Neural crest cell (in vitro differentiated cells): ENCODE data around the gene CEACAM16. TPM values are rescaled to one million over a fixed set of nuclear protein-coding genes. Genes with fewer than 3 reads are reported as not detected.
"Not testable (repeated sequence)": the region's sequence is repeated elsewhere in the genome, so short reads cannot be mapped to it uniquely, and the experiment has no call there.

Source experiments
- DNase-seq: peaks from one replicate; pipeline ENCODE4 v3.0.0; 2021; ENCODE audit warnings: low read depth, mixed read lengths, low spot score
- H3K27ac Mint-ChIP-seq: one replicate; pipeline ENCODE4 v1.8.0; 2021; ENCODE audit warnings: mild to moderate bottlenecking, mixed read lengths; ENCODE audit not compliant: unreplicated experiment
- H3K27me3 Mint-ChIP-seq: 2 replicates; pipeline ENCODE4 v1.8.0; 2021; ENCODE audit warnings: low read depth, mild to moderate bottlenecking, mixed read lengths
- H3K36me3 Mint-ChIP-seq: 2 replicates; pipeline ENCODE4 v1.8.0; 2021; ENCODE audit warnings: low read depth, mild to moderate bottlenecking, mixed read lengths
- H3K4me1 Mint-ChIP-seq: 2 replicates; pipeline ENCODE4 v1.8.0; 2021; ENCODE audit warnings: mixed read lengths
- H3K4me3 Mint-ChIP-seq: one replicate; pipeline ENCODE4 v1.8.0; 2021; ENCODE audit warnings: mild to moderate bottlenecking, mixed read lengths
- H3K9me3 Mint-ChIP-seq: 2 replicates; pipeline ENCODE4 v1.8.0; 2021; ENCODE audit warnings: mixed read lengths
- CTCF ChIP-seq: fragments of 200-600 bp; sonication (generic); conservative IDR thresholded peaks from 2 replicates; pipeline ENCODE4 v1.5.0; 2021; ENCODE audit warnings: antibody characterized with exemption, mild to moderate bottlenecking
- total RNA-seq: library from RNA; stranded (reverse); gene quantifications from 2 replicates; pipeline ENCODE4 v1.2.1, GENCODE V29; 2021

Gene CEACAM16
- total RNA-seq, 1 donor from 2014 or later: not detected

- DNase-seq: no peak
- H3K36me3 Mint-ChIP-seq: no peaks in the 10 kb centered on the region
- H3K4me1 Mint-ChIP-seq: no peaks in the 10 kb centered on the region
- no peak overlapping the region for H3K4me3 Mint-ChIP-seq
- H3K27me3 Mint-ChIP-seq: no peaks in the 10 kb centered on the region
- TF ChIP-seq CTCF: no peak
- H3K27ac Mint-ChIP-seq: no peak overlapping the region
- H3K9me3 Mint-ChIP-seq: no peaks in the 10 kb centered on the region
Measured at GRCh38 chr19:44704982-44705381, 6.0 kb downstream of the CEACAM16 start.

- H3K4me1 Mint-ChIP-seq: no peaks in the 10 kb centered on the region
- no peaks in the 10 kb centered on the region for H3K36me3 Mint-ChIP-seq
- no peak overlapping the region for H3K27ac Mint-ChIP-seq
- no peak for TF ChIP-seq CTCF
- H3K27me3 Mint-ChIP-seq: no peaks in the 10 kb centered on the region
- no peak overlapping the region for H3K4me3 Mint-ChIP-seq
- DNase-seq: no peak
- H3K9me3 Mint-ChIP-seq: no peaks in the 10 kb centered on the region
Measured at GRCh38 chr19:44705502-44706010, 6.6 kb downstream of the CEACAM16 start.

GRCh38 chr19:44706506-44707236, 7.7 kb downstream of the CEACAM16 start:
- Mint-ChIP-seq H3K9me3 (no peaks in the 10 kb centered on the region), H3K27ac (no peak overlapping the region), H3K27me3 (no peaks in the 10 kb centered on the region), H3K4me1 (no peaks in the 10 kb centered on the region), H3K36me3 (no peaks in the 10 kb centered on the region), H3K4me3 (no peak overlapping the region)
- no peak for TF ChIP-seq CTCF
- no peak for DNase-seq

- Mint-ChIP-seq H3K27ac (no peak overlapping the region), H3K27me3 (no peaks in the 10 kb centered on the region), H3K36me3 (no peaks in the 10 kb centered on the region), H3K9me3 (no peaks in the 10 kb centered on the region), H3K4me1 (no peaks in the 10 kb centered on the region), H3K4me3 (no peak overlapping the region)
- no peak for DNase-seq
- no peak for TF ChIP-seq CTCF
Measured at GRCh38 chr19:44707794-44708193, 8.8 kb downstream of the CEACAM16 start.

- TF ChIP-seq CTCF: no peak
- H3K27ac Mint-ChIP-seq: no peak overlapping the region
- no peaks in the 10 kb centered on the region for H3K36me3 Mint-ChIP-seq
- no peaks in the 10 kb centered on the region for H3K9me3 Mint-ChIP-seq
- H3K4me1 Mint-ChIP-seq: no peaks in the 10 kb centered on the region
- no peaks in the 10 kb centered on the region for H3K27me3 Mint-ChIP-seq
- no peak overlapping the region for H3K4me3 Mint-ChIP-seq
- DNase-seq: no peak
Measured at GRCh38 chr19:44708940-44709339, 10.0 kb downstream of the CEACAM16 start.

- H3K36me3 Mint-ChIP-seq, H3K27me3 Mint-ChIP-seq, DNase-seq, H3K9me3 Mint-ChIP-seq, H3K4me3 Mint-ChIP-seq, H3K4me1 Mint-ChIP-seq, H3K27ac Mint-ChIP-seq: not testable (repeated sequence)
Measured at GRCh38 chr19:44709434-44710266, 10.7 kb downstream of the CEACAM16 start.
